ENCODE results near the gene RAD52.

RAD52 gene

DNA sequence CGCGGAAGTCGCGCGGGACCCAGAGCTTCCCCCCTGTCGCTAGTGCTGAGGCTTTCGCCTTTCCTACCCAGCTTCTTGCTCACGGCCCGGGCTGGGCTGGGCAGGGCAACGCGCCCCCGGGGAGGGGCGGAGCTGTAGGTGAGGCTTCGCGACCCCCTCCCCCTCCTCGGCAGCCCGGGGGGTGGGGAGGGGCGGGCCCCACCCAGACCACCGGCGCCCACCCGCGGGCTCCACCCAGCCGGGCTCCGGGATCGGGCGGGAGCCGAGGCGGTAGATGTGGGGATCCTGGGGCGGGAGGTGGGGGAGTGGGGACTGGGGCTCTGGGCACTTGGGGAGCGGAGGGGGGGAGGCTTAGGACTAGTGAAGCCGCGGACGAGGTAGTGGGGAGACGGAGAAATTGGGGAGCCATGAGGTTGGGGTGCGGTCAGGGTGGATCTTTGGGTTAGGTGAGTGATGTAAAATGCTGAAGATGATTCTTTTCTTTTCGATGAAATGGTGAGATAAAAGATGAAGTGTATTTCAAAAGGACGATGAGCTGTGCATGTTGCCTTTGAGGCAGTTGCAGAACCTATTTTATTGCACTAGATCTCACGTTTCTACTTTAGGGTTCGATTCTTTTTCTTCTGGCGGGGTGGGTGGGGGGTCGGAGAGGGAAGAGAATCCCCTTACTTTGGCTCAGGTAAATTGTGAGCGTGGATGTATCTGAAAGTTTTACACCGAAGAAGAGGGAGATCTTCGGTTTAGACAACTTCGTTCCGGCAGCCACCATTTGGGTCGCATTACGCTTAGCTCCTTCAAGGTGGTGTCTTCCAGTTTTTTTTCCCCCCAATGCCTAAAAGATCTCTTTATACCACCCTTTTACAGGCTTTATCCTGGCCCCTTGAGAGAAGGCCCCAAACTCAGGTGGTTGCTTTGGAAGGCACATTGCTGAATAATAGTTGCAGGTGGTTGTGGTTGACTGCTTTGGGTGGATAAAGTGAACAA lies 42.1 kb upstream of the RAD52 start:
- in situ Hi-C loops (cut with MboI; ENCODE audit: low sequenced_read_pairs, unreplicated experiment), result no loop called here
- TF ChIP-seq, protein P1, sequence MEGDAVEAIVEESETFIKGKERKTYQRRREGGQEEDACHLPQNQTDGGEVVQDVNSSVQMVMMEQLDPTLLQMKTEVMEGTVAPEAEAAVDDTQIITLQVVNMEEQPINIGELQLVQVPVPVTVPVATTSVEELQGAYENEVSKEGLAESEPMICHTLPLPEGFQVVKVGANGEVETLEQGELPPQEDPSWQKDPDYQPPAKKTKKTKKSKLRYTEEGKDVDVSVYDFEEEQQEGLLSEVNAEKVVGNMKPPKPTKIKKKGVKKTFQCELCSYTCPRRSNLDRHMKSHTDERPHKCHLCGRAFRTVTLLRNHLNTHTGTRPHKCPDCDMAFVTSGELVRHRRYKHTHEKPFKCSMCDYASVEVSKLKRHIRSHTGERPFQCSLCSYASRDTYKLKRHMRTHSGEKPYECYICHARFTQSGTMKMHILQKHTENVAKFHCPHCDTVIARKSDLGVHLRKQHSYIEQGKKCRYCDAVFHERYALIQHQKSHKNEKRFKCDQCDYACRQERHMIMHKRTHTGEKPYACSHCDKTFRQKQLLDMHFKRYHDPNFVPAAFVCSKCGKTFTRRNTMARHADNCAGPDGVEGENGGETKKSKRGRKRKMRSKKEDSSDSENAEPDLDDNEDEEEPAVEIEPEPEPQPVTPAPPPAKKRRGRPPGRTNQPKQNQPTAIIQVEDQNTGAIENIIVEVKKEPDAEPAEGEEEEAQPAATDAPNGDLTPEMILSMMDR (IDR thresholded peaks at IDR 0.05; ENCODE audit: borderline replicate concordance, control extremely low read depth, extremely low read depth, insufficient read depth, missing control alignments), result no peak
- DNase-seq (ENCODE audit: low spot score), result no peak

GRCh38 chr12:990661-991349 lies 41.3 kb upstream of the RAD52 start, which contains the start of gene ERC1:
TSS of gene ERC1 (plus strand) at chr12:991223. CDS start at chr12:1027904, 36,681 bp downstream.
- in situ Hi-C loops (cut with MboI; ENCODE audit: low sequenced_read_pairs, unreplicated experiment), result no loop called here
- peak; percentile 95 for DNase-seq (ENCODE audit: low spot score)
- TF ChIP-seq, protein P1 (IDR thresholded peaks at IDR 0.05; ENCODE audit: borderline replicate concordance, control extremely low read depth, extremely low read depth, insufficient read depth, missing control alignments), result no peak

DNA sequence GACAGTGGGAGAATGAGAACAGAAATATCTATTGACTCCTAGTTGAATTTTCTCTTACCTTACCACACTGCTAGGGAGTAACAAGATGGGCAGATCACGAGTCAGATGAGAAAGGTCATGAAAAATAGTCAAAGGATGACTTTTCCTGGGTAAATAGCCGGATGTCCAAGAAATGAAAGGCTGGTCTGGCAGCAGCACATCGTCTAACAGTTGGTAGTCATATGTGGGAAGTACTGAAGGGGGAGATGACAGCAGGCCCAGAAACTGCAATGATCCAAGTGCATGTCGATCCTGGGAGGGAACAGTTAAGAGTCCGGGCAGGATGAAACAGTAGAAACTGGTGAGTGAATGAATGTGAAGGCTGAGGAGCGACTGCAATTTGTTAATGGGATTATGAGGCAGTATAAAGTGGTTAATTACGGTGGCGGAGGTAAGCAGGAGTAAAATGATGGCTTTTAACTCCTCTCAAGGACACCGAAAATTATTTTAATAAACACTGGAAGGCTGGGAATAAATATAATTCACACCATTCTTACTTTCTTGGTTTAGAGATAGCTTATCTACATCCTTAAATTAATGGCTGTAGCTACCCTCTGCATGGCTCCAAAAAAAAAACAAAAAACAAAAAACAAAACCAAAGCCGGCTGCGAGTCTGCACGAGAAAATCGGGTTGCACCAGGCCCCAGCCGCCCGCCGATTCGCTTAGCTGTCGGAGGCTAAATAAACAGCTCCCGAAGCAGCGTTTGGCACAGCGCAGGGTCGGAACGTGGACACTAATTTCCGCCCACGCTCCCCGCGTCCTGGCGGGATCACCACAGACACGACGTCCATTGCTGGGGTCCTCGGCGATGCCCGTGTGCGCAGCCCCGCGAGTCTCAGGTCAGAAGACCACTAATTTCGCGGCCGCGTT lies 40.5 kb upstream of the RAD52 start:
- in situ Hi-C loops (cut with MboI; ENCODE audit: low sequenced_read_pairs, unreplicated experiment), result no loop called here
- TF ChIP-seq, protein P1 (IDR thresholded peaks at IDR 0.05; ENCODE audit: borderline replicate concordance, control extremely low read depth, extremely low read depth, insufficient read depth, missing control alignments), result no peak
- DNase-seq (ENCODE audit: low spot score), result peak; percentile 59

DNA sequence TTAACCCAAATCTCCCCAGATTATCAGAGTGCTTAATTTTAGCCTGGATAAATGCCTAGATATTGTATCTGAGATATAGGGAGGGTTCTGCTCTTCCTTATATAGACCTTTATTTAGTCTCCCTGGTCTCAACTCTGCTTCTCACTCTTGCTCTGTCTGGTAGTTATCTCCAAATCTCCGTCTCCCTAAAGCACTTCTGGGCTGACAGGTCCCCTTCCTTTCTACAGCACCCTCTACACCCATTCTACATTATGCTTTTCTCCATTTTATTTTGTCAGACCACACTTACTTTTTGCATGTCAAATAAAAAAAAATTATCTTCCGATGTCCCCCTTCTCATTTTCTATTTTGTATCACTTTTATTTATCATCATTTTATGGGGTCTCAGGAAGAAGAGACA lies 39.6 kb upstream of the RAD52 start:
- DNase-seq (ENCODE audit: low spot score), result no peak
- TF ChIP-seq, protein P1 (IDR thresholded peaks at IDR 0.05; ENCODE audit: borderline replicate concordance, control extremely low read depth, extremely low read depth, insufficient read depth, missing control alignments), result no peak
- in situ Hi-C loops (cut with MboI; ENCODE audit: low sequenced_read_pairs, unreplicated experiment), result no loop called here

GRCh38 chr12:988646-989045 lies 39.2 kb upstream of the RAD52 start:
- no peak for DNase-seq (ENCODE audit: low spot score)
- in situ Hi-C loops (cut with MboI; ENCODE audit: low sequenced_read_pairs, unreplicated experiment), result no loop called here
- TF ChIP-seq, protein P1 (IDR thresholded peaks at IDR 0.05; ENCODE audit: borderline replicate concordance, control extremely low read depth, extremely low read depth, insufficient read depth, missing control alignments), result no peak

- TF ChIP-seq, protein P1 (IDR thresholded peaks at IDR 0.05; ENCODE audit: borderline replicate concordance, control extremely low read depth, extremely low read depth, insufficient read depth, missing control alignments), result no peak
- no peak for DNase-seq (ENCODE audit: low spot score)
- in situ Hi-C loops (cut with MboI; ENCODE audit: low sequenced_read_pairs, unreplicated experiment), result no loop called here
These were observed 32.5 kb upstream of the RAD52 start for GRCh38 chr12:981961-982360.
